HG03139 (cell line): ENCODE results near the gene MARCHF9.
A peak's percentile ranks its signal among the peaks of the same experiment; 100 is the strongest.
"Not testable (repeated sequence)": the region's sequence is repeated elsewhere in the genome, so short reads cannot be mapped to it uniquely, and the experiment has no call there.

Source experiments
- ATAC-seq: cut with Tn5 transposase; IDR thresholded peaks from one replicate; pipeline ENCODE4 v1.9.1; 2021; ENCODE audit not compliant: unreplicated experiment

The MARCHF9 gene

GRCh38 chr12:57769594-57769993 lies 14.7 kb downstream of the MARCHF9 start:
- no peak for ATAC-seq

GRCh38 chr12:57770734-57771133 lies 15.8 kb downstream of the MARCHF9 start:
- ATAC-seq: no peak

- peak; percentile 62 for ATAC-seq
Measured at GRCh38 chr12:57771236-57771872, 16.5 kb downstream of the MARCHF9 start.

- ATAC-seq: peak; percentile 85
Measured at GRCh38 chr12:57771873-57772428, 17.0 kb downstream of the MARCHF9 start, which contains the start of gene METTL1. METTL1 (minus strand) TSS chr12:57772105; CDS start chr12:57772083, 22 bp downstream.

GRCh38 chr12:57772429-57773322 lies 17.8 kb downstream of the MARCHF9 start, which contains the start of gene EEF1AKMT3:
EEF1AKMT3 (plus strand) TSS chr12:57772614; CDS start chr12:57772725, 111 bp downstream.
- ATAC-seq: peak; percentile 10

GRCh38 chr12:57774634-57775033 lies 19.7 kb downstream of the MARCHF9 start:
- ATAC-seq: not testable (repeated sequence)

GRCh38 chr12:57775044-57775443 lies 20.1 kb downstream of the MARCHF9 start:
- ATAC-seq: no peak

GRCh38 chr12:57775563-57776246 lies 20.8 kb downstream of the MARCHF9 start:
- ATAC-seq: no peak

- ATAC-seq: no peak
Measured at GRCh38 chr12:57776247-57776587, 21.3 kb downstream of the MARCHF9 start.

- ATAC-seq: no peak
Measured at GRCh38 chr12:57777367-57777766, 22.5 kb downstream of the MARCHF9 start.

GRCh38 chr12:57777911-57778310 lies 23.0 kb downstream of the MARCHF9 start:
- no peak for ATAC-seq

GRCh38 chr12:57779736-57780135 lies 24.8 kb downstream of the MARCHF9 start:
- ATAC-seq: no peak

GRCh38 chr12:57780284-57780897 lies 25.5 kb downstream of the MARCHF9 start:
- no peak for ATAC-seq

- no peak for ATAC-seq
Measured at GRCh38 chr12:57781244-57781643, 26.3 kb downstream of the MARCHF9 start.

- ATAC-seq: no peak
Measured at GRCh38 chr12:57781801-57782200, 26.9 kb downstream of the MARCHF9 start.

- ATAC-seq: no peak
Measured at GRCh38 chr12:57782243-57782607, 27.3 kb downstream of the MARCHF9 start.

GRCh38 chr12:57782608-57783465 lies 27.9 kb downstream of the MARCHF9 start, which contains the start of gene TSFM:
TSFM (plus strand) TSS chr12:57782787; CDS start chr12:57782802, 15 bp downstream.
- ATAC-seq: peak; percentile 88

- no peak for ATAC-seq
Measured at GRCh38 chr12:57783466-57783801, 28.5 kb downstream of the MARCHF9 start.

- ATAC-seq: no peak
Measured at GRCh38 chr12:57783861-57784260, 29.0 kb downstream of the MARCHF9 start.

GRCh38 chr12:57793920-57794319 lies 39.0 kb downstream of the MARCHF9 start:
- no peak for ATAC-seq
